ENCODE measurements around the gene OGFR. TPM values are rescaled to one million over a fixed set of nuclear protein-coding genes. Genes with fewer than 3 reads are reported as not detected.

The OGFR gene
- total and polyA plus RNA-seq, 9 donors: 16.7 to 26.6 (median 21.9) TPM

GRCh38 chr20:62769346-62770071, 35.1 kb upstream of the OGFR start:
- DNase-seq: no peak

GRCh38 chr20:62770111-62770910, 34.3 kb upstream of the OGFR start:
- H3K4me1 ChIP-seq (ENCODE audit: control insufficient read depth, insufficient read depth, low read length): peaks cover 64% of the 10 kb centered on the region
- peaks cover 23% of the 10 kb centered on the region for H3K27me3 ChIP-seq (ENCODE audit: control insufficient read depth, insufficient read depth, low read length)
- H3K36me3 ChIP-seq (ENCODE audit: control insufficient read depth, insufficient read depth, low read length): no peaks in the 10 kb centered on the region
- 87% methylated on average over 19 of the region's 20 CpGs for WGBS (ENCODE audit: insufficient coverage)
- H3K4me3 ChIP-seq (ENCODE audit: low read length): no peak overlapping the region
- DNase-seq: no peak
- H3K9me3 ChIP-seq (replicated peaks; ENCODE audit: control insufficient read depth, low read depth, low read length): no peaks in the 10 kb centered on the region
- no peak overlapping the region for H3K27ac ChIP-seq (ENCODE audit: low read length)

More at GRCh38 chr20:62769346-62770071, 35.1 kb upstream of the OGFR start:
- no peaks in the 10 kb centered on the region for H3K36me3 ChIP-seq (ENCODE audit: control insufficient read depth, insufficient read depth, low read length)
- H3K4me3 ChIP-seq (ENCODE audit: low read length): no peak overlapping the region
- no peak overlapping the region for H3K27ac ChIP-seq (ENCODE audit: low read length)
- WGBS (ENCODE audit: insufficient coverage): 69% methylated on average over 10 of the region's 16 CpGs
- H3K4me1 ChIP-seq (ENCODE audit: control insufficient read depth, insufficient read depth, low read length): peaks cover 60% of the 10 kb centered on the region
- no peaks in the 10 kb centered on the region for H3K9me3 ChIP-seq (replicated peaks; ENCODE audit: control insufficient read depth, low read depth, low read length)
- H3K27me3 ChIP-seq (ENCODE audit: control insufficient read depth, insufficient read depth, low read length): peaks cover 20% of the 10 kb centered on the region

DNA sequence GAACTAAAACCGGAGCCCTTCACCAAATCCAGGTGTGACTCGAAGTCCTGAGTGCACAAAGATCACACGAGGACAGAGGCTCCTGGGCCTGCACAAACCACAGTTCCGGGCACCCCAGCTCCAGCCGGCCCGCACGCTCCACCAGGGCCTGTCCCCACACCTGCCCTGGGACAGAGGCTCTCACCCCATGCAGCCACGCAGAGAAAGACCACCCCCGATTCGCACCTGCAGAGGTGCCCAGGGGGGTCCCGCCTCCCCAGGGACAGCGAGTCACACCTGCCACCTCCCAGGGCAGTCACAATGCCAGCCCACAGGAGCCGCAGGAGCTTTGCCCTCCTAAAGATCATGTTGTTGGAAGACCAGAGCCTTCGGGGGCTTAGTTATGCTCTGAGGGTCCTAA, 33.7 kb upstream of the OGFR start:
- no peak overlapping the region for H3K27ac ChIP-seq (ENCODE audit: low read length)
- WGBS (ENCODE audit: insufficient coverage): 76% methylated on average over 13 of the region's 14 CpGs
- H3K4me1 ChIP-seq (ENCODE audit: control insufficient read depth, insufficient read depth, low read length): peaks cover 64% of the 10 kb centered on the region
- H3K27me3 ChIP-seq (ENCODE audit: control insufficient read depth, insufficient read depth, low read length): peaks cover 22% of the 10 kb centered on the region
- DNase-seq: no peak
- no peak overlapping the region for H3K4me3 ChIP-seq (ENCODE audit: low read length)
- no peaks in the 10 kb centered on the region for H3K9me3 ChIP-seq (replicated peaks; ENCODE audit: control insufficient read depth, low read depth, low read length)
- no peaks in the 10 kb centered on the region for H3K36me3 ChIP-seq (ENCODE audit: control insufficient read depth, insufficient read depth, low read length)

DNA sequence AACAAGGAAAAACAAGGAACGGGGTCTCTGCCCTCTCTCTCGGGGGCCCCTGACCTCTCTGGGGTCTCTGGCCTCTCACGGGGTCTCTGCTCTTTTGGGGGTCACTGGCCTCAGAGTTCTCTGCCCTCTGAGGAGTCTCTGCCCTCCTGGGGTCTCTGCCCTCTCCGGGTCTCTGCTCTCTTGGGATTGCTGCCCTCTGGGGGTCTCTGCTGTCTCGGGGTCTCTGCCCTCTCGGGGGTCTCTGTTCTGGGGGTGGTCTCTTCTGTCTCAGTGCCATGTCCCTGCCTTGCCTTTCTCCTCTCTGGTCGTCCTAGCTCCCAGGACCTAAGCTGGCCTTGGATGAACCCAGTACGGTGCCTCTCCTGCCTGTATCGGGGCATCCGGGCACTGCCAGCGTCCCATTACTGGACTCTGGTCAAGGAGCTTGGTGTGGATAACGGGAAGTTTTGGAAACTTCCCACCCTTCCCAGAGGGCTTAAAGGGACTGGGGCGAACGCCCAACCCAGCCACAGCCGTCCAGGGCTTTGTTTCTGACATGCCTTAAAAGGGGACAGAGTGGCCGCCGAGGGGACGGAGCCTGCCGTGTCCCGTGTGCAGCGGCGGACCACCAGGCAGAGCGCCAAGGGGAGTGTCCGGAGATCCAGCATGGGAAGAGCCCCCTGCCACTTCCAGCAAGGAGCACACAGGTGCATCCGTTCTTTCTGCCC, 33.1 kb upstream of the OGFR start:
- Histone ChIP-seq H3K9me3 (replicated peaks; ENCODE audit: control insufficient read depth, low read depth, low read length) (no peaks in the 10 kb centered on the region), H3K4me1 (ENCODE audit: control insufficient read depth, insufficient read depth, low read length) (peaks cover 69% of the 10 kb centered on the region), H3K27me3 (ENCODE audit: control insufficient read depth, insufficient read depth, low read length) (peaks cover 20% of the 10 kb centered on the region), H3K4me3 (ENCODE audit: low read length) (no peak overlapping the region), H3K36me3 (ENCODE audit: control insufficient read depth, insufficient read depth, low read length) (no peaks in the 10 kb centered on the region), H3K27ac (ENCODE audit: low read length) (peak overlapping the region; percentile 83)
- 56% methylated on average over 16 of the region's 25 CpGs for WGBS (ENCODE audit: insufficient coverage)
- DNase-seq: no peak

DNA sequence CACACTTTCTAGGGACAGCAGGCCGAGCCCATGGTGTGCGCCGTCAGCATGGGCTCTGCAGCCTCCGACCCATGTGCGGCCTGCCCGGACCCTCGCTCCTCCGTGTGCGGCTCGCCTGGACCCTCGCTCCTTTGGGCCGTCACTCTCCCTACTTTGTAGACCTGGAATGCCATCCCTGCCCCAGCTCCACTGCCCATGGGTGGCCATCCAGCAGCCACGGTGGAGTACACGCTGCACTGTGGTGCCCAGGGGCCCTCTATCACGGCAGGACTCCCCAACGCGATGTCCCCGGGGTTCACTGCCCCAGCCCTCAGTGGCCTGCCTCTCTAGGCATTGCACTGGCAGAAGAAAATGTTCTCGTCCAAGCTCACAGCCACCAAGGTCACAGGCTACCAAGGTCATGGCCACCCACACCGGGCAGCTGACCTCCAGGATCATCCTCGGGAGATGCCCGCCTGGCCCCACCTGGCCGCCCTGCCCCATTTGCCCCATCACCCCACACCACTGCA, 32.5 kb upstream of the OGFR start:
- H3K4me3 ChIP-seq (ENCODE audit: low read length): no peak overlapping the region
- no peaks in the 10 kb centered on the region for H3K9me3 ChIP-seq (replicated peaks; ENCODE audit: control insufficient read depth, low read depth, low read length)
- no peaks in the 10 kb centered on the region for H3K36me3 ChIP-seq (ENCODE audit: control insufficient read depth, insufficient read depth, low read length)
- peaks cover 20% of the 10 kb centered on the region for H3K27me3 ChIP-seq (ENCODE audit: control insufficient read depth, insufficient read depth, low read length)
- 91% methylated on average over 21 of the region's 23 CpGs for WGBS (ENCODE audit: insufficient coverage)
- no peak for DNase-seq
- peak overlapping the region; percentile 83 for H3K27ac ChIP-seq (ENCODE audit: low read length)
- H3K4me1 ChIP-seq (ENCODE audit: control insufficient read depth, insufficient read depth, low read length): peaks cover 70% of the 10 kb centered on the region

GRCh38 chr20:62772619-62772989, 32.0 kb upstream of the OGFR start:
- DNase-seq: no peak
- Histone ChIP-seq H3K4me3 (ENCODE audit: low read length) (no peak overlapping the region), H3K36me3 (ENCODE audit: control insufficient read depth, insufficient read depth, low read length) (no peaks in the 10 kb centered on the region), H3K27me3 (ENCODE audit: control insufficient read depth, insufficient read depth, low read length) (peaks cover 20% of the 10 kb centered on the region), H3K27ac (ENCODE audit: low read length) (peak overlapping the region; percentile 83), H3K9me3 (replicated peaks; ENCODE audit: control insufficient read depth, low read depth, low read length) (no peaks in the 10 kb centered on the region), H3K4me1 (ENCODE audit: control insufficient read depth, insufficient read depth, low read length) (peaks cover 75% of the 10 kb centered on the region)
- 54% methylated on average over 9 of the region's 11 CpGs for WGBS (ENCODE audit: insufficient coverage)

DNA sequence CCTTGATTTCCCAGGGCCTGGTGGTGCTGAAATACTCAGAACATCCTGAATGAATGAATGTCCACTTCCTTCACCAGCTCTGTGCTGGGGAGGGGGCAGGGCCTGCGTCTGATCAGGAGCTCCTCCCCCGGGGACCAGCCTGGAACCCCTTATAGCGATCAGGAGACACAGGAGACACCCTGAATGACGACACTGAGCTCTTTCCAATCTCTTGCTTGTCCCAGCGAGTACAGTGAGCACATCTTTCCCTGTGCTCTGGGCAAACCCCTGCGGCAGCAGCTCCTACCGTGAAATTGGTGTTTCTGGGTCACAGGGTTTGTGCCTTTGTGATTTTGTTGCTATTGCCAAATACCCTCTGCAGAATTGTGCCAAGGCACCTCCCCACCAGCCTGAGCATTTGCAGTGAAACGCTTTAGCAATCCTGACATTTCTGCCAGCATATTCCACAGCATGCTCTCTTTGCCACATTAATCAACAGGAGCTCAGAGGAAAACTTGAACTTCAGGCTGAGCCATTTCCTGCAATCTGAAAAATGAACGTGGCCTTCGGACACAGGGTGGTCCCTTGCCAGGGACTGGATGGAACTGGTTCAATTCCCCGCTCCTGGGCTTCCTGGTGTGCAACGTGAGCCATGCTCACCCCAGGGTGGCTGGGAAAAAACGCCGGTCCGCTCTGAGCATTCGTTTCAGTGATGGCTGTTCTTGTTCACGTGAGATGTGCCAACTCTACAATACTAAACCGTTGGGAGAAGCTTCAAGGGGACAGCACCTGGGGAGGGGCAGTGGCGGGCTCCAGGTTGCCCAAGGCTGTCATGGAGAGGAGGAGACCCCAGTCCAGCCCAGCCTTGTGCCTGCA, 31.4 kb upstream of the OGFR start:
- Histone ChIP-seq H3K27ac (ENCODE audit: low read length) (peak overlapping the region; percentile 83), H3K4me1 (ENCODE audit: control insufficient read depth, insufficient read depth, low read length) (peaks cover 74% of the 10 kb centered on the region), H3K36me3 (ENCODE audit: control insufficient read depth, insufficient read depth, low read length) (no peaks in the 10 kb centered on the region), H3K27me3 (ENCODE audit: control insufficient read depth, insufficient read depth, low read length) (peaks cover 20% of the 10 kb centered on the region), H3K4me3 (ENCODE audit: low read length) (no peak overlapping the region), H3K9me3 (replicated peaks; ENCODE audit: control insufficient read depth, low read depth, low read length) (no peaks in the 10 kb centered on the region)
- 36% methylated on average over 10 of the region's 19 CpGs for WGBS (ENCODE audit: insufficient coverage)
- DNase-seq: peak; percentile 84

DNA sequence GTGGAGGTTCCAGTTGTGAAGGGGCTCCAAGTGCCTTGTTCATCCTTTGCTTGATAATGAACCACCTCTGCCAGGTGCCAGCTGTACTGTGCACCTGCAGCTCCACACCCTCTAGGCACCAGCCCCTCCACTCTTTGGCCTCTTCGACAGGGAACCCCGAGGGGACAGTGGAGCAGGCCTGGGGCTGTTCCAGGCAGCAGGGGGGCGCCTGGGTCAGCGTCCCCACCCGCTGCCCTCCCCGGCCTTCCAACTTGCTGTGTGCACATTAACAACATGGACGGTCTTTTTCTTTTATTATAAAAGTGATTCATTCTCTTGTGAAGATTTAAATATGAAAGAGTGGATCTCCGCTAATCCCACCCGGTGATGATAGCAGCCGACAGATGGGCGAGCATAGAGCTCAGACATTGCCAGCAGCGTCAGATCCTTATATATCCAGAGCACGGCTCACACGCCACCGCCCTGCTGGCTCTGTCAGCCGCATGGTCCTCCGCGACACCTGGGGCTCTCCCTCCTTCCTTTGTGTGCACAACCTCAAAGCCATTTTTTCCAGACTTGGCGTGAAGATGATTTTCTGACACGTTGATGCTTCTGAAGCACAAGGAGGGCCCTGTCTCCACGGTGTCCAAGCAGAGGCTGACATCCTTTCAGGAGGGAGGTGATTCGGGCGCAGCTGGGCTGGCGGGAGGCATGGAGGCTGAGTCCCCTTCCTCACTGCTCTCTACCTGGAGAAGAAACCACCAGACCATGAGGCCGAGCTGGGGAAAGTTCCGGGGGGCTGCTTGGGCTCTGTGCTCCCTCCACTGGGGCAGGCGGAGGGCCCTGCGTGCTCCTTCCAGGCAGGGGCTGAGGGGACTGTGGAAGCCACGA, 30.6 kb upstream of the OGFR start:
- Histone ChIP-seq H3K9me3 (replicated peaks; ENCODE audit: control insufficient read depth, low read depth, low read length) (no peaks in the 10 kb centered on the region), H3K27me3 (ENCODE audit: control insufficient read depth, insufficient read depth, low read length) (peaks cover 17% of the 10 kb centered on the region)

DNA sequence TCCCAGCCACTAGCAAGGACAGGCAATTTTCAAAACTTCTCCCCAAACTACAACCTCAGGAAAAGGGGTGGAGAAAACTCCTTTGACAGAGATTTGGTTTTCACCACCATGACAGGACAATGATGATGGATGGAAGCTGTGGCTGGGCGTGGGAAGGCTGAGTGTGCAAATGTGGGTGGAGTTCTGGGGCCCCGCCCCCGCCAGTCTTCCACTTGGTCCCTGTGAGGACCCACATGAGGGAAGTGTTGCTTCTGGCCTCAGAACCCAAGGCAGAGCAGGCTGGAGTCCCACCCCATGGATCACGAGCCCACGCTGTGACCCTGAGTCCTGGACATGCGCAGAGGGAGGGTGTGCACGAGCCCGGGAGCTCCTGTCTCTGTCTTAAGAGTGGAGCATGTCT, 29.9 kb upstream of the OGFR start:
- Histone ChIP-seq H3K4me3 (ENCODE audit: low read length) (no peak overlapping the region), H3K9me3 (replicated peaks; ENCODE audit: control insufficient read depth, low read depth, low read length) (no peaks in the 10 kb centered on the region), H3K36me3 (ENCODE audit: control insufficient read depth, insufficient read depth, low read length) (no peaks in the 10 kb centered on the region), H3K4me1 (ENCODE audit: control insufficient read depth, insufficient read depth, low read length) (peaks cover 63% of the 10 kb centered on the region), H3K27ac (ENCODE audit: low read length) (peak overlapping the region; percentile 57), H3K27me3 (ENCODE audit: control insufficient read depth, insufficient read depth, low read length) (peaks cover 17% of the 10 kb centered on the region)
- WGBS (ENCODE audit: insufficient coverage): 68% methylated on average over 8 of the region's 8 CpGs
- DNase-seq: no peak

More for the DNA sequence above, 30.6 kb upstream of the OGFR start:
- peak; percentile 54 for DNase-seq
- Histone ChIP-seq H3K4me1 (ENCODE audit: control insufficient read depth, insufficient read depth, low read length) (peaks cover 66% of the 10 kb centered on the region), H3K4me3 (ENCODE audit: low read length) (no peak overlapping the region), H3K36me3 (ENCODE audit: control insufficient read depth, insufficient read depth, low read length) (no peaks in the 10 kb centered on the region), H3K27ac (ENCODE audit: low read length) (peak overlapping the region; percentile 57)
- 55% methylated on average over 17 of the region's 29 CpGs for WGBS (ENCODE audit: insufficient coverage)
